IMR-90 (cell line): ENCODE measurements around the gene RPL10A. TPM values are rescaled to one million over a fixed set of nuclear protein-coding genes. Genes with fewer than 3 reads are reported as not detected.

Experiments
- ATAC-seq: fragments of 200-7000 bp; cut with Tn5 transposase; 2 replicates; pipeline ENCODE4 v1.9.1; 2020; ENCODE audit warnings: low read depth, mild to moderate bottlenecking, moderate library complexity
- BruUV-seq: library from RNA; stranded (reverse); fragments of 400-500 nt; replicated peaks from 2 replicates; lab custom pipeline; 2021; lab: Mats Ljungman, UMichigan
- CTCF ChIA-PET: fragments of 300-600 bp; formaldehyde crosslinking; extraction: SDS; loops from one replicate; lab custom pipeline; 2021; ENCODE audit warnings: antibody characterized with exemption; lab: Yijun Ruan, JAX
- POLR2A ChIA-PET: fragments of 300-600 bp; sonication (Branson Sonifier 250); formaldehyde crosslinking; loops from one replicate; lab custom pipeline; 2022; ENCODE audit warnings: antibody characterized with exemption; ENCODE audit not compliant: unreplicated experiment; lab: Charles Lee
- DNase-seq: peaks from one replicate; pipeline ENCODE4 v3.0.0; 2013
- H2AFZ ChIP-seq: replicated peaks from 2 replicates; pipeline ENCODE3; 2013; ENCODE audit warnings: low read length, mild to moderate bottlenecking; ENCODE audit not compliant: poor library complexity
- H2AK5ac ChIP-seq: 2 replicates; pipeline ENCODE4 v1.6.1; 2013; ENCODE audit warnings: low read depth, low read length, inconsistent platforms
- H2AK9ac ChIP-seq: replicated peaks from 2 replicates; pipeline ENCODE3; 2013; ENCODE audit warnings: mild to moderate bottlenecking, low read depth, low read length, moderate library complexity; ENCODE audit not compliant: poor library complexity
- H2BK120ac ChIP-seq: 2 replicates; pipeline ENCODE4 v1.6.1; 2013; ENCODE audit warnings: low read depth, low read length, inconsistent platforms
- H2BK15ac ChIP-seq: 3 replicates; pipeline ENCODE4 v1.6.1; 2013; ENCODE audit warnings: low read depth, low read length, inconsistent platforms
- H2BK20ac ChIP-seq: 2 replicates; pipeline ENCODE4 v1.6.1; 2013; ENCODE audit warnings: low read depth, mild to moderate bottlenecking, inconsistent platforms, low read length, moderate library complexity
- H2BK5ac ChIP-seq: 2 replicates; pipeline ENCODE4 v1.6.1; 2013; ENCODE audit warnings: mild to moderate bottlenecking, low read depth, low read length, inconsistent platforms; ENCODE audit not compliant: poor library complexity, severe bottlenecking
- H3K14ac ChIP-seq: replicated peaks from 2 replicates; pipeline ENCODE4 v1.6.1; 2013; ENCODE audit warnings: low read depth, low read length, inconsistent platforms
- H3K18ac ChIP-seq: 2 replicates; pipeline ENCODE4 v1.6.1; 2013; ENCODE audit warnings: low read depth, low read length, control low read depth
- H3K23ac ChIP-seq: 2 replicates; pipeline ENCODE4 v1.6.1; 2013; ENCODE audit warnings: low read depth, low read length, inconsistent platforms
- H3K27ac ChIP-seq: 2 replicates; pipeline ENCODE4 v1.5.1; 2013; ENCODE audit warnings: mild to moderate bottlenecking, control low read depth, low read length; ENCODE audit not compliant: insufficient read depth
- H3K27me3 ChIP-seq: 2 replicates; pipeline ENCODE4 v1.6.1; 2013; ENCODE audit warnings: low read length; ENCODE audit not compliant: control insufficient read depth, insufficient read depth
- H3K36me3 ChIP-seq: 2 replicates; pipeline ENCODE4 v1.6.1; 2013; ENCODE audit warnings: low read length, mixed read lengths; ENCODE audit not compliant: control insufficient read depth, insufficient read depth
- H3K4ac ChIP-seq: 2 replicates; pipeline ENCODE4 v1.6.1; 2013; ENCODE audit warnings: low read depth, low read length, inconsistent platforms
- H3K4me1 ChIP-seq: 2 replicates; pipeline ENCODE4 v1.6.1; 2013; ENCODE audit warnings: low read length, mixed read lengths; ENCODE audit not compliant: control insufficient read depth, insufficient read depth
- H3K4me2 ChIP-seq: 2 replicates; pipeline ENCODE4 v1.6.1; 2013; ENCODE audit warnings: low read depth, mild to moderate bottlenecking, control low read depth, low read length, moderate library complexity
- H3K4me3 ChIP-seq: 2 replicates; pipeline ENCODE4 v1.5.1; 2013; ENCODE audit warnings: low read depth, mild to moderate bottlenecking, control low read depth, low read length, moderate library complexity; ENCODE audit not compliant: insufficient read depth
- H3K56ac ChIP-seq: 2 replicates; pipeline ENCODE4 v1.6.1; 2013; ENCODE audit warnings: low read length, inconsistent platforms; ENCODE audit not compliant: insufficient read depth; ENCODE audit errors: extremely low read depth
- H3K79me1 ChIP-seq, 2 experiments: 2 replicates each; pipeline ENCODE4 v1.6.1; 2013; ENCODE audit warnings: low read length in 2 of 2, inconsistent platforms in 1 of 2, low read depth in 1 of 2
- H3K9ac ChIP-seq: 2 replicates; pipeline ENCODE4 v1.6.1; 2013; ENCODE audit warnings: low read depth, low read length, control low read depth
- H3K9me1 ChIP-seq: 2 replicates; pipeline ENCODE4 v1.6.1; 2013; ENCODE audit warnings: low read length, inconsistent platforms; ENCODE audit not compliant: insufficient read depth
- H3K9me3 ChIP-seq: 2 replicates; pipeline ENCODE4 v1.6.1; 2013; ENCODE audit warnings: low read length; ENCODE audit not compliant: control insufficient read depth, insufficient read depth
- H4K20me1 ChIP-seq: 2 replicates; pipeline ENCODE4 v1.6.1; 2013; ENCODE audit warnings: low read length, inconsistent platforms; ENCODE audit not compliant: insufficient read depth
- H4K5ac ChIP-seq: 2 replicates; pipeline ENCODE4 v1.6.1; 2013; ENCODE audit warnings: mild to moderate bottlenecking, low read depth, low read length, control low read depth
- H4K8ac ChIP-seq, 2 experiments: 2 replicates each; pipeline ENCODE4 v1.6.1; 2013; ENCODE audit warnings: low read depth in 2 of 2, low read length in 2 of 2, control low read depth in 1 of 2, inconsistent platforms in 1 of 2
- H4K91ac ChIP-seq: 2 replicates; pipeline ENCODE4 v1.6.1; 2013; ENCODE audit warnings: low read depth, low read length, inconsistent platforms; ENCODE audit not compliant: insufficient read depth
- CEBPB ChIP-seq: IDR thresholded peaks from 2 replicates; pipeline ENCODE4 v1.6.1; 2012; ENCODE audit warnings: low read depth, low read length, improper control_type of control experiment
- CHD1 ChIP-seq: IDR thresholded peaks from 2 replicates; pipeline ENCODE4 v1.6.1; 2012; ENCODE audit warnings: low read depth, low read length, improper control_type of control experiment
- MAFK ChIP-seq: IDR thresholded peaks from 2 replicates; pipeline ENCODE4 v1.6.1; 2012; ENCODE audit warnings: low read depth, low read length, improper control_type of control experiment
- MXI1 ChIP-seq: IDR thresholded peaks from 2 replicates; pipeline ENCODE4 v1.6.1; 2012; ENCODE audit warnings: low read depth, mild to moderate bottlenecking, low read length, moderate library complexity, borderline replicate concordance
- POLR2A ChIP-seq: IDR thresholded peaks from 2 replicates; pipeline ENCODE4 v1.6.1; 2012; ENCODE audit warnings: mild to moderate bottlenecking, low read depth, low read length
- RCOR1 ChIP-seq: IDR thresholded peaks from 2 replicates; pipeline ENCODE4 v1.6.1; 2012; ENCODE audit warnings: mild to moderate bottlenecking, low read length, improper control_type of control experiment; ENCODE audit not compliant: insufficient replicate concordance
- RFX5 ChIP-seq: IDR thresholded peaks from 2 replicates; pipeline ENCODE4 v1.8.0; 2012; ENCODE audit warnings: low read depth, mild to moderate bottlenecking, low read length, moderate library complexity
- SMC3 ChIP-seq: fragments of 150-350 bp; IDR thresholded peaks from 2 replicates; pipeline ENCODE4 v1.6.1; 2016; ENCODE audit warnings: low read depth, mild to moderate bottlenecking, antibody characterized with exemption, low read length, moderate library complexity
- WGBS, 2 experiments: methylation state at CpG; one replicate each; pipeline versions ENCODE4 v1.1.5 to v1.1.7; 2013; ENCODE audit warnings: missing lambda C conversion rate in 2 of 2; ENCODE audit not compliant: insufficient read length in 1 of 2; ENCODE audit errors: extremely low coverage in 2 of 2; 5-methylcytosine and 5-hydroxymethylcytosine counted together
- dilution Hi-C: fragments of 300-500 bp; cut with HindIII; formaldehyde crosslinking; loops from one replicate; pipeline ENCODE4 v1.14.3; 2018; ENCODE audit warnings: low sequenced_read_pairs; ENCODE audit not compliant: unreplicated experiment
- in situ Hi-C: fragments of 300-500 bp; cut with MboI; formaldehyde crosslinking; loops from 3 replicates; pipeline ENCODE4 v1.14.3; 2019; ENCODE audit warnings: low sequenced_read_pairs, inconsistent platforms, mixed read lengths
- intact Hi-C: fragments of 100-400 bp; cut with micrococcal nuclease; formaldehyde crosslinking; loops from 2 replicates; pipeline ENCODE4 v1.10.0; 2022
- polyA plus RNA-seq, 3 experiments: library from polyadenylated mRNA; depleted of rRNA; stranded (reverse); fragments of >200 nt; gene quantifications; 2 replicates each; pipeline ENCODE4 v1.2.3, GENCODE V29; 2012; ENCODE audit warnings: low replicate concordance in 1 of 3
- total RNA-seq: library from RNA; depleted of rRNA; stranded (reverse); fragments of >200 nt; gene quantifications from 2 replicates; pipeline ENCODE4 v1.2.3, GENCODE V29; 2012
- TF ChIP-seq, protein P1 (sequence below): conservative IDR thresholded peaks from 2 replicates; pipeline ENCODE4 v1.5.1; 2012; ENCODE audit warnings: mild to moderate bottlenecking, low read depth, low read length, improper control_type of control experiment
- TF ChIP-seq, protein P2 (sequence below): fragments of 150-350 bp; IDR thresholded peaks from 2 replicates; pipeline ENCODE4 v1.6.1; 2017; ENCODE audit warnings: mild to moderate bottlenecking, antibody characterized with exemption, low read length, low read depth

RPL10A gene
- total and polyA plus RNA-seq, 2 of the 4 experiments (the other 2 are of a cell fraction) = 2,310 to 3,153 TPM

GRCh38 chr6:35487658-35488516, 19.7 kb downstream of the RPL10A start (continued):
- TF ChIP-seq MXI1 (no peak), MAFK (no peak)

DNA sequence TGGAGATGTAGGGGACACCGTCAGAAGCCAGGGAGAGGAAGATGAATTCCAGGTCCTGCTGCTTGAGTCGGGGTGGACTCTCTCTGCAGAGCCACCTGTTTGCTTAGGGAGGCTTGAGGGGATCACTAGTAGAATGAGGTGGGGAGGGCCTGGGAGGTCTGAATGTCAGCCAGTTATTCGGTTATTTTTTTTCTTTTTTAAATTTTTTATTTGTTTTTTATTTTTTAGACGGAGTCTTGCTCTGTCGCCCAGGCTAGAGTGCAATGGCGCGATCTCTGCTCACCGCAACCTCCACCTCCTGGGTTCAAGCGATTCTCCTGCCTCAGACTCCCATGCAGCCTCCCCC, 20.3 kb downstream of the RPL10A start:
- peak overlapping the region; percentile 55 for H3K27ac ChIP-seq
- peak overlapping the region; percentile 10 for H2AFZ ChIP-seq
- peak overlapping the region; percentile 74; the same call in 1 of the 2 replicates for H3K23ac ChIP-seq
- no peak for ATAC-seq
- peaks cover 20% of the 10 kb centered on the region for H3K36me3 ChIP-seq
- H3K18ac ChIP-seq = peak overlapping the region; percentile 18; the same call in 1 of the 2 replicates
- no TSS peak for BruUV-seq
- peak overlapping the region; percentile 76; the same call in 1 of the 2 replicates for H2BK120ac ChIP-seq
- DNase-seq = no peak
- H3K27me3 ChIP-seq = no peaks in the 10 kb centered on the region
- WGBS, 2 experiments = 50% methylated on average over 1 of the region's 9 CpGs; no CpG with 5 or more reads in 1 of the 2 experiments
- peak overlapping the region; percentile 81 to 87 for H4K8ac ChIP-seq
- intact Hi-C loops = no loop called here
- peak overlapping the region; percentile 95 for H2AK5ac ChIP-seq
- peaks cover 37% of the 10 kb centered on the region for H3K9me1 ChIP-seq
- peak overlapping the region; percentile 20; the same call in 1 of the 2 replicates for H3K9ac ChIP-seq
- peak overlapping the region; percentile 47 for H4K5ac ChIP-seq
- H3K56ac ChIP-seq = no peak overlapping the region; the same call in 1 of the 2 replicates
- peaks cover 40 to 94% of the 10 kb centered on the region in 2 experiments for H3K79me1 ChIP-seq
- peaks cover 66% of the 10 kb centered on the region for H3K4me1 ChIP-seq
- peak overlapping the region; percentile 91 for H2AK9ac ChIP-seq
- H3K4me2 ChIP-seq = no peak overlapping the region
- dilution Hi-C loops = no loop called here
- H3K4me3 ChIP-seq = no peak overlapping the region
- CTCF ChIA-PET = no interaction called here
- POLR2A ChIA-PET = interaction anchor here (1.0 kb wide), 1 partner anchor 17 kb away, joined by 3 read pairs; no protein-coding TSS in a partner anchor
- in situ Hi-C loops = no loop called here
- H3K14ac ChIP-seq = peak overlapping the region; percentile 88
- no peaks in the 10 kb centered on the region for H3K9me3 ChIP-seq
- H2BK5ac ChIP-seq = peak overlapping the region; percentile 79
- peaks cover 20% of the 10 kb centered on the region for H4K20me1 ChIP-seq
- H3K4ac ChIP-seq = peak overlapping the region; percentile 93
- peak overlapping the region; percentile 85 for H4K91ac ChIP-seq
- peak overlapping the region; percentile 75; the same call in 1 of the 3 replicates for H2BK15ac ChIP-seq
- peak overlapping the region; percentile 33; the same call in 1 of the 2 replicates for H2BK20ac ChIP-seq
- TF ChIP-seq MAFK (no peak), RFX5 (no peak), MXI1 (no peak), RCOR1 (no peak), SMC3 (no peak), CEBPB (no peak), CHD1 (no peak), POLR2A (no peak)
- TF ChIP-seq, protein P1, sequence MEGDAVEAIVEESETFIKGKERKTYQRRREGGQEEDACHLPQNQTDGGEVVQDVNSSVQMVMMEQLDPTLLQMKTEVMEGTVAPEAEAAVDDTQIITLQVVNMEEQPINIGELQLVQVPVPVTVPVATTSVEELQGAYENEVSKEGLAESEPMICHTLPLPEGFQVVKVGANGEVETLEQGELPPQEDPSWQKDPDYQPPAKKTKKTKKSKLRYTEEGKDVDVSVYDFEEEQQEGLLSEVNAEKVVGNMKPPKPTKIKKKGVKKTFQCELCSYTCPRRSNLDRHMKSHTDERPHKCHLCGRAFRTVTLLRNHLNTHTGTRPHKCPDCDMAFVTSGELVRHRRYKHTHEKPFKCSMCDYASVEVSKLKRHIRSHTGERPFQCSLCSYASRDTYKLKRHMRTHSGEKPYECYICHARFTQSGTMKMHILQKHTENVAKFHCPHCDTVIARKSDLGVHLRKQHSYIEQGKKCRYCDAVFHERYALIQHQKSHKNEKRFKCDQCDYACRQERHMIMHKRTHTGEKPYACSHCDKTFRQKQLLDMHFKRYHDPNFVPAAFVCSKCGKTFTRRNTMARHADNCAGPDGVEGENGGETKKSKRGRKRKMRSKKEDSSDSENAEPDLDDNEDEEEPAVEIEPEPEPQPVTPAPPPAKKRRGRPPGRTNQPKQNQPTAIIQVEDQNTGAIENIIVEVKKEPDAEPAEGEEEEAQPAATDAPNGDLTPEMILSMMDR = no peak
- TF ChIP-seq, protein P2, sequence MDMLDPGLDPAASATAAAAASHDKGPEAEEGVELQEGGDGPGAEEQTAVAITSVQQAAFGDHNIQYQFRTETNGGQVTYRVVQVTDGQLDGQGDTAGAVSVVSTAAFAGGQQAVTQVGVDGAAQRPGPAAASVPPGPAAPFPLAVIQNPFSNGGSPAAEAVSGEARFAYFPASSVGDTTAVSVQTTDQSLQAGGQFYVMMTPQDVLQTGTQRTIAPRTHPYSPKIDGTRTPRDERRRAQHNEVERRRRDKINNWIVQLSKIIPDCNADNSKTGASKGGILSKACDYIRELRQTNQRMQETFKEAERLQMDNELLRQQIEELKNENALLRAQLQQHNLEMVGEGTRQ = no peak
